HEK293 (cell line): Measurements from ENCODE around the gene KRTAP10-11.

Experiments used
- MZF1 ChIP-seq: fragments of 450-650 bp; formaldehyde crosslinking; IDR thresholded peaks from 2 replicates; pipeline ENCODE4 v1.5.1; 2017; ENCODE audit warnings: missing biosample characterization, missing genetic modification characterization, borderline replicate concordance
- ZNF404 ChIP-seq: fragments of 450-650 bp; formaldehyde crosslinking; IDR thresholded peaks from 2 replicates; pipeline ENCODE4 v1.5.1; 2017; ENCODE audit warnings: missing biosample characterization, missing genetic modification characterization
- TF ChIP-seq, protein P1 (sequence below): fragments of 450-650 bp; formaldehyde crosslinking; IDR thresholded peaks from 2 replicates; pipeline ENCODE4 v1.5.1; 2016; ENCODE audit warnings: missing biosample characterization, missing genetic modification characterization

DNA sequence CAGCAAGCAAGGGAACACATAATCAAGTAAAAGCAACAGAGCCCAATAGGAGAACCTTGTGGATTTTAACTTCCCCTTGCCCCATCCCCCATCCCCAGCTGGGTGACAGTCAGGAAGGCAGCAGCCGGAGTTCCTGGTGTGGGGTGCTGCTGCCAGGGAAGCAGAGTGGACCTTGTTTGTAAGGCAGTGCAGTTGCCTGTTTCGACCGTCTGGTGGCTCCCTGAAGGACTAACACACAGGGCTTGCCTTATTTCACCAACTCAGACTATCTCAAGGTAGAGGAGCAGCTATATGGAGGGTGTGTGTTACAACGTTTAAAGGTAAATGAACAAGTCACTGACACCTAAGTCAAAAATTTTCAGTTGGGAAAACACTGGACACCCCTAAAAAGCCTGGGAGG lies 27.7 kb upstream of the KRTAP10-11 start:
- TF ChIP-seq, protein P1, sequence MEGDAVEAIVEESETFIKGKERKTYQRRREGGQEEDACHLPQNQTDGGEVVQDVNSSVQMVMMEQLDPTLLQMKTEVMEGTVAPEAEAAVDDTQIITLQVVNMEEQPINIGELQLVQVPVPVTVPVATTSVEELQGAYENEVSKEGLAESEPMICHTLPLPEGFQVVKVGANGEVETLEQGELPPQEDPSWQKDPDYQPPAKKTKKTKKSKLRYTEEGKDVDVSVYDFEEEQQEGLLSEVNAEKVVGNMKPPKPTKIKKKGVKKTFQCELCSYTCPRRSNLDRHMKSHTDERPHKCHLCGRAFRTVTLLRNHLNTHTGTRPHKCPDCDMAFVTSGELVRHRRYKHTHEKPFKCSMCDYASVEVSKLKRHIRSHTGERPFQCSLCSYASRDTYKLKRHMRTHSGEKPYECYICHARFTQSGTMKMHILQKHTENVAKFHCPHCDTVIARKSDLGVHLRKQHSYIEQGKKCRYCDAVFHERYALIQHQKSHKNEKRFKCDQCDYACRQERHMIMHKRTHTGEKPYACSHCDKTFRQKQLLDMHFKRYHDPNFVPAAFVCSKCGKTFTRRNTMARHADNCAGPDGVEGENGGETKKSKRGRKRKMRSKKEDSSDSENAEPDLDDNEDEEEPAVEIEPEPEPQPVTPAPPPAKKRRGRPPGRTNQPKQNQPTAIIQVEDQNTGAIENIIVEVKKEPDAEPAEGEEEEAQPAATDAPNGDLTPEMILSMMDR (tag by site-specific recombination), result no peak
- no peak for TF ChIP-seq MZF1 (tag by site-specific recombination)
- no peak for TF ChIP-seq ZNF404 (tag by site-specific recombination)
